GM19025 (cell line): ENCODE results near the gene PCIF1.
"Not testable (repeated sequence)": the region's sequence is repeated elsewhere in the genome, so short reads cannot be mapped to it uniquely, and the experiment has no call there.

Experiments
- ATAC-seq: cut with Tn5 transposase; IDR thresholded peaks from one replicate; pipeline ENCODE4 v1.9.1; 2021; ENCODE audit warnings: mild to moderate bottlenecking, low read depth, moderate library complexity; ENCODE audit not compliant: unreplicated experiment

PCIF1 gene

DNA sequence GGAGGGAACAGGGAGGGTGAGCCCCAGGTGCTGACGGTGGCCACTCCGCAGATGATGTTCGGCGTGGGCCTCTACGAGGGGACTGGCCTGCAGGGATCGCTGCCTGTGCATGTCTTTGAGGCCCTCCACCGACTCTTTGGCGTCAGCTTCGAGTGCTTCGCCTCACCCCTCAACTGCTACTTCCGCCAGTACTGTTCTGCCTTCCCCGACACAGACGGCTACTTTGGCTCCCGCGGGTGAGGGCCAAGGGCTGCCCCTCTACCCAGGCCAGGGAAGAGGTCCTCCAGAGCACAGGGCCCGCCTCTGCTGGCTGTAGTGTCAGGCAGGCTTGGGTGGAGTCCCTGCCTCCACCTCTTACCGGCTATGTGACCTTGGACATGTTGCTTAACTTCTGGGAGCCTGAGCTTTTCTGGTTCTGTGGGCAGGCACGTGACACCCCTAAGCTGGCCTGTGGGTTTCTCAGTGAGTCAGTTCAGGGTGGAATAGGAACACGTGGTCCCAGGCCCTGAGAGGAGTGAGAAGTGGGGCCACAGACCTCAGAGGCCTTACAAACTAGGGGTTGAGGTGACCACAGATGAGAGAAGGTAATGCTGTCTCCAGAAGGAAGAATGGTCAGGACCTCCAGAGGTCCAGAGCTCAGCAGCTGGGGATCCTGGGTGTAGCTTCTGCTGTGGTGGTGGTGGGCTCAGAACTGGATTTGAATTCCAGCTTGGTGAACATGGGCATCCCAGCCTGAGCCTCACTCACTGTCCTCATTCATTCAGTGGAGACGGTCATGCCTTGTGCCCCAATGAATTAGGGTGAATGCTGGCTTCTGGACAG, 11.9 kb downstream of the PCIF1 start:
- no peak for ATAC-seq

DNA sequence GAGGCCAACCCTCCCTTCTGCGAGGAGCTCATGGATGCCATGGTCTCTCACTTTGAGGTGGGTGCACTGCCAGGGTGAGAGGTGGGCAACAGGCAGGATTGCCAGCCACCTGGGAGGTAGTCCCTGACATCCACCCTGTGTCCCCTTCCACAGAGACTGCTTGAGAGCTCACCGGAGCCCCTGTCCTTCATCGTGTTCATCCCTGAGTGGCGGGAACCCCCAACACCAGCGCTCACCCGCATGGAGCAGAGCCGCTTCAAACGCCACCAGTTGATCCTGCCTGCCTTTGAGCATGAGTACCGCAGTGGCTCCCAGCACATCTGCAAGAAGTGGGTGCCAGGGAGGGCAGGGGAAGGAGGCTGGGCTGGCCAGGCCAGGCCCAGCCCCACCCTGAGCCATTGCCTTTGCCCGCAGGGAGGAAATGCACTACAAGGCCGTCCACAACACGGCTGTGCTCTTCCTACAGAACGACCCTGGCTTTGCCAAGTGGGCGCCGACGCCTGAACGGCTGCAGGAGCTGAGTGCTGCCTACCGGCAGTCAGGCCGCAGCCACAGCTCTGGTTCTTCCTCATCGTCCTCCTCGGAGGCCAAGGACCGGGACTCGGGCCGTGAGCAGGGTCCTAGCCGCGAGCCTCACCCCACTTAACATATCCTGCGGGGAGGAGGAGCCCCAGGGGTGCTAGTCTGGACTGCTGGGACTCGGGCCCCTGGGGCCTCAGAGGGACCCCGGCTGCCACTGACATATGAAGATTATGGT, 12.8 kb downstream of the PCIF1 start:
- ATAC-seq = no peak

DNA sequence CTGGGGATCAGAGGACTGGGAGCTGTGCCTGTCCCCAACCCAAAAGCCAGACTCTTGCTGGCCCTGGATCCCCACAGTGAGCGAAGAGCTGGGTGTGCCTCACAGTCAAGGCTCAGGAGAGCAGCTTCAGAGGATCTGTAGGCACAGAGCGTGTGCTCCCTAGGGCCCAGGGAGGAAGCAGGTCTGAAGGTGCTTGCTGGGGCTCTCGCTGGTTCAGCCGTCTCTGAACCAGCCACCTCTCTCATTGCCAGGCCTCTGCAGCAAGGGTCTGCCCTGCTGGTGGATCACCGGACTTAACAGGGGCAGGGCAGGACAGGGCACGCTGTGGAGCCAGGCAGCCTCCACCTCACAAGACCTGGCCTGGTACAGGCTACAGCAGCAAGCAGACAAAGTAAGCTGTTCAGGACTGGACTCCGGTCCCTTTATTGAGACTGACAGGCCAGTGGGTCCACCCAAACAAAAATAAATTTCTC, 13.8 kb downstream of the PCIF1 start:
- no peak for ATAC-seq

DNA sequence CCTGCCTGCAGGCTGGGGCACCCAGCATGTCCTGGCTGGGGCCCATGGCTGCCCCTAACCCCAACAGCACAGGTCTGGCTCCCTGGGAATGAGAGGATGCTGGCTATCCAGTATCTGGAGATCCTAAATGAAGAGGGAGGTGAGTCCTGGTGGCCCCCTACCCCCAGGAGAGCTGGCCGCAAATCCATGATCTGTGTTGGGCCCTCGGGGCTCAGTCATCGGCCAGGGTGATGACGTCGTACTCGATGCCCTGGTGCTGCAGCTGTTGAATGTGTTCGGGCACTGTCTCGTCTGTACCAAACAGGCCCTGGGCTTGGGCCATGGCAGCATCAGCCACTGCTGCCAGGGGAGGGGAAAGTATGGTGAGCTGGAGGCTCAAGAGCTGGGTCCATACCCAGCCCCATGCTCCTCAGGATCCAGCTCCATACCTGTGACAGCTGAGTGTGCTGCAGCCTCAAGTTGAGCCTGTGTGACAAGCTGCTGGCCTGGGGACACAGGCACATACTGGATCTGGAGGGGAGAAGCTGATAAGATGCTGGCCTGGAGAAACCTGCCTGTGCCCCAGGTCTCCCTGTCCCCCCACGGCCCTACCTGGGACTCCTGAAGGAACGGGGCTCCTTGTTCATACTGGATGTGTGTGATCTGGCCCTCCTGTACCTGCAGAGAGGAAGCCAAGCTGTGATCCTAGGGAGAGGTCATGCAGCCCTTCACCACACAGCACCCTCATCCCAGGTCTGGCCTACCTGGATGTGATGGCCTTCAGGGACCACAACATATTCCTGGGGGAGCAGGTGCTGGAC, 14.5 kb downstream of the PCIF1 start:
- ATAC-seq = no peak

DNA sequence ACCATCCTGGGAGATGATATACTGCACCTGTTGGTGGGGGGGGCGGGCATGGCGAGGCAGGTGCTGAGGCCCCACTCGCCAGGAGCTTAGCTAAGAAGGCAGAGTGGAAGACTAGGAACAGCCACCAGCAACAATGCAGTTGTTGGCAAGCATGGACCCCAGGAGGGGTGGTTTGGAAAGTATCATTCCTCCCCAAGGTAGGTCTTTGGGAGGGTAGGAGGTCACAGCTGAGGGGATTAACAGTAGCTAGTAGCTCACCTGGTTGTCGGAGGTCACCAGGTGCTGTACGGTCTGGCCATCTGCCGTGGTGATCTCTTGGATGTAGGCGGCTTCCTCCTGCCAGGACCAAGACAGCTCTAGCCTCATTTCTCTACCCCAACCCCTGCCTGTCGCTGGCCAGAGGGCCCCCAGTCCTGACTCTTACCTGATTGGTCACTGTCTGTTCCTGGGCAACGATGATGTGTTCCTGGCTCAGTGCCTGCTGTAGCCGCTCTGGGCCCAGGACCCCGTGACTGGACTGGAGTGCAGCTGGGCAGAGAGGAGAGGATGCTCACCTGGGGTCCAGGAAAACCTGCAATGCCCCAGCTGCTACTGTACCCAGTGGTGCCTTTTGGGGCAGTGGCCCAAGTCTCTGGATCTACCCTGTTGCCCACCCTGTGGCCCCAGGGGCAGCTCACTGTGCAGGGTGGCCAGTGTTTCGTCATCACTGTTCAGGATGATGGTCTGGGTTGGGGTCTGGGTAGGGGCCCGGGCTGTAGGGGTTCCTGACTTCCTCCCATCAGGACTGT, 15.3 kb downstream of the PCIF1 start:
- ATAC-seq = no peak

DNA sequence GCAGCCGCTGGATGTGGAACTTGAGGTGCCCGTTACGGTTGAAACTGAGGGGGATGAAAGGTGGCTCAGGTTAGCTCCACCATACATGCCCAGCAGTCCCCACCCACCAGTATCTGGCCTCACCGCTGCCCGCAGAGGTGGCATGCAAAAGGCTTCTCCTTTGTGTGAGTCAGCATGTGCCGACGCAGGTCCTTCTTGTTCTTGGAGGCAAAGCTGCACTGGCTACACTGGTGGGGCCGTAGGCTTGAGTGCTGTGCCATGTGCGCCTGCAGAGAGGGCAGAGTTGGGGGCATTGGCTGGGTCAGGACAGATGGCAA, 15.8 kb downstream of the PCIF1 start:
- no peak for ATAC-seq

DNA sequence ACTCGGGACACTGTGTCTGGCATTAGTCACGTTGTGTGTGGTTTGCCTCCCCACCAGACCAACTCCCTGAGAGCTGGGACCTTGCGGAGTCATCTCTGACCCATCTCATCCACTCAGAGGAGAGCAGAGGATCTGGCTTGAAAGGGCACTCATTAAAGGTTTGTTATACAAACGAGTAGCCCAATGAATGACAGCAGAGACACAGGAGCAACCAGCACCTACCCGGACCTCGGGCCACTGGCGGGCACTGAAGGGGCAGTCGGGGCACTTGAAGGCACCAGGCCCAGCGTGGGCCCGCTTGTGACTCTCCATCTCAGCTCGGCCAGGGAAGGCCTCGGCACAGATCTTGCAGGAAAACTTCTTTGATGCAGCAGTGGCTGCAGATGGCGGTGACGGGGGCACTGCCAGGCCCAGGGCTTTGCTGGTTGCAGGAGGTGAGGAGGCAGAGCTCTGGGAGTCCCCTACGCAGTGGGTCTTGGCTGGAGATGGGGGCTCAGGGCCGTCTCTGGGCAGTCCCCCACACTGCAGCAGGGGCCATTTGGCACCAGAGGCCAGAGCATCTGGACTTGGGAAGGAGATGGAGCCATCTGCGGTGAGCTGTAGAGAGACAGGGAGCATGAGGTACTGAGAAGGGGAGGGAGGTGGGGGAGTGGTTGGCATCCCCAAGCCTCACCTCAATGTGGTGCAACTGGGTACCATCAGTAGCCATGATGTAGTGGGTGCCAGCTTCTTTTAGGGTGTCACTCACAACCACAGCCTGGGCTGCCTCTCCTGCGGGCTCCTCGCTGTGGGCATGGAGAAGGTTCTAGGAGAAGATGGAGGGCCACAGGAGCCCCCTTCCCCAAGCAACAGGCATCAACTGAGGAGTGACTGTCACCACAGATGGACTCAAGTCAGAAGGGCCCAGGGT, 17.7 kb downstream of the PCIF1 start:
- ATAC-seq = no peak

DNA sequence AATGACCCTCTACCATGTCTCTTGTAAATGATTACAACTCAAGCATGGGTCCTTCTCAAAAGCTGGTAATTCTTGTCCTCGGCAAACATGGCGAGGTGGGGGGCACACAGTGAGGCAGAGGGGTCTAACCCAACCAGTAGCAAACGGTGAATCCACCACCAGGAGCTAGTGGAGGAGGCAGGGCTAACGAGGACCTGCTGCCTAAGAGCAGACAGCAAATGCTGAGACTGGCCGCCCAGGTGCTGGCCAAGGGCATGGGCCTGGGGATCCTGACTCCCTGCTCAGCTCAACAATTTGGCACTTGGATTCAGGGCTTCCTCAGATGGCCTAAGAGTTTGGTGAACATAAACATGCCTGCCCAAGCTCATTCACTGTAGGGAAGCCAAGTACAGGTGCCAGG, 18.4 kb downstream of the PCIF1 start:
- no peak for ATAC-seq

DNA sequence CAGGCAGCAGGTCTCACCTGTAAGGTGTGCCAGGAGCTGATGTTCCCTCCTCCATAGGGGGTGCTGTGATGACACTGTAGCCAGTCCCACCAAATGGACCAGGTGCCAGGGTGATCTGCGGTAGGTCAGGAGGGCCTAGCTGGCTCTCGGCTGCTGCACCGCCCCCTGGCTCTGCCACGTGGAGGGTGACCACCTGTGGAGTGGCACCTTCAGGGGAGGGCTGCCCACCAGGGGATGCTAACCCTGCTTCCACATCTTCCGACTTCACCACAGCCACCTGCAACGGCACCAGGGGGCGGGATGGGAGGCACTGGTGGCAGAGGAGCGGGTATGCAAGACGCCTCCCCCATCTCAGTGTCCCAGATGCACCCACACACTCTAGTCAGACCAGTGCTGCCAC, 19.2 kb downstream of the PCIF1 start:
- ATAC-seq = no peak

DNA sequence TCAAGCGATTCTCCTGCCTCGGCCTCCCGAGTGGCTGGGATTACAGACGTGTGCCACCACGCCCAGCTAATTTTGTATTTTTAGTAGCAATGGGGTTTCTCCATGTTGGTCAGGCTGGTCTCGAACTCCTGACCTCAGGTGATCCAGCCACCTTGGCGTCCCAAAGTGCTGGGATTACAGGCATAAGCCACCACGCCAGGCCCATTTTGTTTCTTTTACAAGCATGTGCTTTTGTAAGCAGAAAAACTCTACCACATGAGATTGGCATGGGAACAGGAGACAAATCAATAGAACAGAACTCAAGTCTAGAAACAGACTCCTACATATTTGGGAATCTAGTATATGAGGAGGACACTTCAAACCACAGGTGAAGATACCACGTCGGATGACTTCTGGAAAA, 21.8 kb downstream of the PCIF1 start:
- not testable (repeated sequence) for ATAC-seq

DNA sequence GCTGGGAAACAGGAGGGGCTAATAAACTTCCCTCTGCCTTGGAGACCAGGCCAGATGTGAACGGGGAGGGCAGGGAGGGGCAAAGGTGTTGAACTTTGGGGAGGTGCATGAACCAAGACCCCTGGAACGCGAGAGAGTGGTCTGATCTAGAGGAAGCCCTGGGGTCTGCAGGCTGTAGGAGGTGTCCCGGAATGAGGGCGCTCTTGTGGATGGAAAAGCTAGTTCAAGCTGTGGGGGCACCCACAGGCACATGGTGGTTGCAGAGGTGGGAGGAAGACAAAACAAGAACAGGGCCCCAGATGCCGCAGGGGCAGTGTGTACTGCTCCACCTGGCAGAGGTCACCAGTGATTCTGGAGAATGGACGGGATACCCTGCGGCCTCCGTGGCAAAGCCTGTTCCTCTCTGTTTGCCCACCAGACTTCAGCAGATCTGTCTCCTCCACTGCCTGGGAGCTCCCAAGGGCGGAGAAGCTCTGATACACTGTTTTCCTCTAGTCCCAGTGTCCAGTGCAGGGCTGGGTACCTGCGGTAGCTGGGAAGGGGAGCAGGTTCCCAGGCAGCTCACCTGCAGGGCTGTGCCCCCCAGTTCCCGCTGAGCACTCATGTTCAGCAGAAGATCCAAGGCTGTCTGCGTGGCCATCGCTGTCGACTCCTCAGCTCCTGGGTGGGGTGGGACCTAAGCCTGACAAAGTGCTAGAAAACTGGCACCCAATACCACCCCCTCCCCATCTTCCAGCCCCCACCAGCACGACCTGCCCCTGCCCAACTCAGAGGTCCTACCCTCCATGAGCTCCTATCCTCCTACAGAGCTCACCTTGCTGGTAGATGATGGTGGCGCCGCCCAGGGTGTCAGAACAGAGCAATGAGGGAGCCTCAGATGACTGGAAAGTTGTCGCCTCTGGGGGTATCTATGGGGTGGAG, 22.8 kb downstream of the PCIF1 start:
- no peak for ATAC-seq

DNA sequence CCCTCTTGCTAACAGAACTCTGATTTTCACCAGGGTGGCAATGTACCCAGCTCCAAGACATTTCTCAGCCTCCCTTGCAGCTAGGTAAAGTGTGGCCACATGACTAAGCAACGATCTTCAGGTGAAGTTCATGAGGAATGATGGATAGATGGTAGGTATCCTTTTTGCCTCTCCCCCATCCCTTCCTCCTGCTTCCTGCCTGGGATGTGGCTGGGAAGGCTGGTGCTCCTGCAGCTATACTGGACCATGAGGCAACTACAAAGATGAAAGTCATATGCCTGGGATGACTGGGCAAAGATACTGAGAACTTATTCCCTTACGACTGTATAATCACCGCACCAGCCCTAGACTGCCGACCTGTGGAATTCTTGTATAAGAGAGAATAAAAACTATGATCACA, 24.1 kb downstream of the PCIF1 start:
- ATAC-seq = no peak

DNA sequence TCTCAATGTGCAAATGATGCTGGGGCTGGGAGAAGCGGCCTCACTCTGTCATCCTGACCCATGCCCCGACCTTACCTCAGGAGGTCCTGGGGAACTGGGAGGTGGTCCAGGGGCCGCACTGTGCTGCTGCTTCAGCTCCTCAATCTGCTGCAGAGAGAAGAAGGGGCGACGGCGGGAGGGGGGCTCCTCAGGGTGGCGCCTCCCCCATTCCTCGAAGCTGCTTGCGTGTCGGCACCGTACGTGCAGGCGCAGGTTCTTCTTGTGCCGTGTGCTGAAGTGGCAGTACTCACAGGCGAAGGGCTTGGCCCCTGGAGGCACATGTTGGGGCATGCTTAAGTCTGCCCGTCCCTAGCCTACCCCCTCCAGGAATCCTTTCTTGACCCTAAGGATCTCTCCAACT, 24.6 kb downstream of the PCIF1 start:
- ATAC-seq = no peak

DNA sequence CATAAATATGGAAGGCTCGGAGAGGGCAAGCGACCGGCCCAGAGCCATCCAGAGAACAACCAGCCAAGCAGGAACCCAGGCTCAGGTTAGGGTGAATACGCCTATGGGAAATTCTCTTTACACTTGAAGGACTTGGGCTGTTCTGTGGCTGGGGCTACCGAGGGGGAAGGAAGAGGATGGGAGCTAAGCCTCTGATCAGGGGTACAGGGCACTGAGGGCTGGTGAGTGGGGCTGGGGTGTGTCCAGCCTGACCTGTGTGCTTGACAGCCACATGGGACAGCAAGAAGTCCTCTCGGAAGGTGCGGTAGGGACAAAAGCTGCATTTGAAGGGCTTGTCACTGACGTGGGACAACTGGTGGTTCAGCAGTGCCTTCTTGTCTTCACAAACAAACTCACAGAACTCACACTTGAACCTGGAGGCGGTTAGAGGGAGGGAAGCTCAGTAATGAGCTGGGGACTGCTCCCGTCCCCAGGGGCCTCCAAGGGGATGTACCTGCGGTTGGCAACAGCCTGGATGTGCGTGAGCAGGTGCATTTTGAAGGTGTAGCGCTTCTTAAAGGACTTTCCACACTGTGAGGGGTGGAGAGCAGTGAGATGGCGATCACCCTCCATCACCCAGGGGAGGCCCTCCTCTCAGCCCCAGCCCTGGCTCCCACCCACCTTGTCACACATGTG, 25.6 kb downstream of the PCIF1 start:
- ATAC-seq = no peak

DNA sequence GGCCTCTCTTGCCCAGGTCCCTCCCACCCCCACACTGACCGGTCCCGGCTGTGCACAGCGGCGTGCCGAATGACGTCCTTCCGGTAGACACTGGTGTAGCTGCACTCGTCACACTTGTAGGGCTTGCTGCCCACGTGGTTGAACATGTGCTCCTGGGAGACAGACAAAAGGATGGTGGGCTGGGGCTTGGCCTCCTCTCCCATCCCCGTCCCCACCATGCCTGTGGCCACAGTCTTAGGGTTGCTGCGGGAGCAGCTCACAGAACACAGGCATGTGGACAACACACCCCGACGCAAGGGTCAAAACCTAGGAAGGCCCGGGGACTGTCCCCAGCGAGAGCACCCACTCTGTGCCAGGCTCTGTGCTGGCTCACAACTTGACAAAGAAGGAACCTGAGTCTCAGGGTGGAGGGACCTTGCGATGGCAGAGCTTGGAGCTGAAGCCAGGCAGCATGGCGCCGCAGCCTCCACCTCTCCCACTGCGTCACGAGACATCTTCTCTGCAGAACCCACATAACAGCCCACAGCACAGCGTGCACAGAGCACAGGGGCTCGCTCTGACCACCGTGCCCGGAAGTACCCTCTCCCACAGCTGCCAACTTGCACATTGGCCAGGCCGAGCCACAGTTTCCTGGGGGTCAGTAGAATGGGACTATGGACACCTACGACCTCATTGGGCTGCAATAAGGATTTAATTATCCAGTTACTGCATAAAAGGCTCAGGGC, 27.7 kb downstream of the PCIF1 start:
- no peak for ATAC-seq

DNA sequence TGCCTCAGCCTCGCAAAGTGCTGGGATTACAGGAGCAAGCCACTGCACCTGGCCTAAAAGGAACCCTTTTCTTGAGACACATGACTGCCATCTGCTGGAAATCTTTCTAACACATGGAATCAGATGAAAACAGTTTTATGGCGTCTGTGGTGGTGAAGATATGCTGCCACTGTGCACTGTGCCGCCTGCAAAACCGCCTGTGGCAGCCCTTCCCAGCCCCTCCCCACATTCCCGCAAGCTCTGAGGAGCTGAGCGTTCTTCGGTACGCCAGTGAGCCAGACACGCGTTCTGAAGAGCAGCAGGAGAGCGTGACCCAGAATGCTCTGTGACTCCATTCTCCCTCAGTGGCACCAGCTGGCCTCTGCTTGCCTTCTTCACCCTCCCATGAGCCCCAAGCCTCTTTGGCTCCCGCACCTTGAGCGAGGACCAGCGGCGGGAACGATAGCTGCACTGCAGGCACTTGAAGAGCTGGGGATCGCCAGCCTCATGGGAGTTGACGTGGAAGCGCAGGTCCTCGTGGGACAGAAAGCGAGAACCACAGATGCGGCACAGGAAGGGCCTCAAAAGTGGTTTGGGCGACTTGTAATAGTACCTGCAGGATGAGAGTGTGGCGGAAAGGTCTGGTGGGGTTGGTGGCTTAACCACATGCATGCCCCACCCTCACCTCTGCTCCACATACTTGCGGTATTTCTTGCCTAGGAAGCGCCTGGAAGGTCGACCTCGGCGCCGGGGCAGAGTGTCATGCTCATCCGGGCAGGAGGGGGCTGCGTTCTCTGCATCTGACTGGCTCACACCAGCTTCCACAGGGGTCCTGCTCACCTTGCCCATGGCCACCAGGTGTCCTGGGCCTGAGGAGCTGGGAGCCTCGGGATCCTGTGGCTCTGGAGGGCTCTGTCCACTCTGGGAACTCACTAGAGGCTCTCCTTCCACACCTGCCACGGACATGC, 28.8 kb downstream of the PCIF1 start:
- no peak for ATAC-seq
